ENCODE data around the gene HS6ST3. TPM values are rescaled to one million over a fixed set of nuclear protein-coding genes. Genes with fewer than 3 reads are reported as not detected.

The HS6ST3 gene
- polyA plus RNA-seq, 6 donors from 2014 or later: not detected

GRCh38 chr13:96415831-96416385 lies 326.0 kb downstream of the HS6ST3 start:
- H3K27ac Mint-ChIP-seq: no peak overlapping the region
- no peaks in the 10 kb centered on the region for H3K36me3 Mint-ChIP-seq
- DNase-seq (no peak), ATAC-seq (ENCODE audit: low read depth in 2 of 2) (no peak)
- H3K4me1 Mint-ChIP-seq: no peaks in the 10 kb centered on the region
- peaks cover 0 to 12% (median 7%) of the 10 kb centered on the region in 7 donors for H3K9me3 Mint-ChIP-seq
- H3K27me3 Mint-ChIP-seq: no peaks in the 10 kb centered on the region
- no peak overlapping the region for H3K4me3 Mint-ChIP-seq

GRCh38 chr13:96417939-96418685 lies 328.2 kb downstream of the HS6ST3 start:
- Mint-ChIP-seq H3K9me3 (peaks cover 0 to 7% (median 2%) of the 10 kb centered on the region in 7 donors), H3K27me3 (no peaks in the 10 kb centered on the region), H3K4me3 (no peak overlapping the region), H3K36me3 (no peaks in the 10 kb centered on the region), H3K27ac (no peak overlapping the region), H3K4me1 (no peaks in the 10 kb centered on the region)
- ATAC-seq (ENCODE audit: low read depth in 2 of 2) (no peak), DNase-seq (no peak)

GRCh38 chr13:96421314-96421713 lies 331.4 kb downstream of the HS6ST3 start:
- ATAC-seq (ENCODE audit: low read depth in 2 of 2) (no peak), DNase-seq (no peak)
- no peaks in the 10 kb centered on the region for H3K36me3 Mint-ChIP-seq
- H3K4me1 Mint-ChIP-seq: no peaks in the 10 kb centered on the region
- no peaks in the 10 kb centered on the region for H3K27me3 Mint-ChIP-seq
- H3K9me3 Mint-ChIP-seq: peaks cover 0 to 11% (median 5%) of the 10 kb centered on the region in 7 donors
- no peak overlapping the region for H3K27ac Mint-ChIP-seq
- no peak overlapping the region for H3K4me3 Mint-ChIP-seq

GRCh38 chr13:96422002-96422401 lies 332.1 kb downstream of the HS6ST3 start:
- no peak overlapping the region for H3K27ac Mint-ChIP-seq

GRCh38 chr13:96426167-96426566 lies 336.3 kb downstream of the HS6ST3 start:
- no peak overlapping the region for H3K4me3 Mint-ChIP-seq
- DNase-seq: no peak
- no peaks in the 10 kb centered on the region for H3K27me3 Mint-ChIP-seq
- peaks cover 0 to 24% (median 5%) of the 10 kb centered on the region in 7 donors for H3K9me3 Mint-ChIP-seq
- no peaks in the 10 kb centered on the region for H3K4me1 Mint-ChIP-seq
- no peaks in the 10 kb centered on the region for H3K36me3 Mint-ChIP-seq
- no peak overlapping the region for H3K27ac Mint-ChIP-seq
- ATAC-seq (ENCODE audit: low read depth in 2 of 2): no peak

More at GRCh38 chr13:96422002-96422401, 332.1 kb downstream of the HS6ST3 start:
- peaks cover 0 to 11% (median 5%) of the 10 kb centered on the region in 7 donors for H3K9me3 Mint-ChIP-seq
- DNase-seq (no peak), ATAC-seq (ENCODE audit: low read depth in 2 of 2) (no peak)
- no peak overlapping the region for H3K4me3 Mint-ChIP-seq
- H3K36me3 Mint-ChIP-seq: no peaks in the 10 kb centered on the region
- no peaks in the 10 kb centered on the region for H3K4me1 Mint-ChIP-seq
- H3K27me3 Mint-ChIP-seq: no peaks in the 10 kb centered on the region

- no peaks in the 10 kb centered on the region for H3K36me3 Mint-ChIP-seq
- no peak overlapping the region for H3K4me3 Mint-ChIP-seq
- no peaks in the 10 kb centered on the region for H3K27me3 Mint-ChIP-seq
- DNase-seq (no peak), ATAC-seq (ENCODE audit: low read depth in 2 of 2) (no peak)
- H3K27ac Mint-ChIP-seq: no peak overlapping the region
- H3K9me3 Mint-ChIP-seq: peaks cover 0 to 24% (median 9%) of the 10 kb centered on the region in 7 donors
- H3K4me1 Mint-ChIP-seq: no peaks in the 10 kb centered on the region
Observed at GRCh38 chr13:96428911-96429310, 339.0 kb downstream of the HS6ST3 start.

- Mint-ChIP-seq H3K4me1 (no peaks in the 10 kb centered on the region), H3K4me3 (no peak overlapping the region), H3K27ac (no peak overlapping the region), H3K36me3 (no peaks in the 10 kb centered on the region), H3K9me3 (peaks cover 0 to 27% (median 11%) of the 10 kb centered on the region in 7 donors), H3K27me3 (no peaks in the 10 kb centered on the region)
- no peak for ATAC-seq (ENCODE audit: low read depth in 2 of 2)
- no peak for DNase-seq
Observed at GRCh38 chr13:96431044-96431581, 341.2 kb downstream of the HS6ST3 start.

- H3K27ac Mint-ChIP-seq: no peak overlapping the region
- H3K27me3 Mint-ChIP-seq: no peaks in the 10 kb centered on the region
- no peak overlapping the region for H3K4me3 Mint-ChIP-seq
- peaks cover 5 to 20% (median 7%) of the 10 kb centered on the region in 7 donors for H3K9me3 Mint-ChIP-seq
- DNase-seq (no peak), ATAC-seq (ENCODE audit: low read depth in 2 of 2) (no peak)
- no peaks in the 10 kb centered on the region for H3K4me1 Mint-ChIP-seq
- H3K36me3 Mint-ChIP-seq: no peaks in the 10 kb centered on the region
Observed at GRCh38 chr13:96444676-96445075, 354.8 kb downstream of the HS6ST3 start.

- Mint-ChIP-seq H3K36me3 (no peaks in the 10 kb centered on the region), H3K4me1 (no peaks in the 10 kb centered on the region), H3K4me3 (no peak overlapping the region), H3K27ac (no peak overlapping the region), H3K27me3 (no peaks in the 10 kb centered on the region), H3K9me3 (peaks cover 0 to 12% (median 2%) of the 10 kb centered on the region in 7 donors)
- no peak for DNase-seq
- ATAC-seq (ENCODE audit: low read depth in 2 of 2): no peak
Observed at GRCh38 chr13:96449920-96450319, 360.0 kb downstream of the HS6ST3 start.

GRCh38 chr13:96450326-96451020 lies 360.6 kb downstream of the HS6ST3 start:
- Mint-ChIP-seq H3K4me1 (no peaks in the 10 kb centered on the region), H3K4me3 (no peak overlapping the region), H3K36me3 (no peaks in the 10 kb centered on the region), H3K27ac (no peak overlapping the region), H3K9me3 (peaks cover 0 to 12% (median 2%) of the 10 kb centered on the region in 7 donors), H3K27me3 (no peaks in the 10 kb centered on the region)
- DNase-seq (no peak), ATAC-seq (ENCODE audit: low read depth in 2 of 2) (no peak)

- DNase-seq: no peak
- Mint-ChIP-seq H3K4me3 (no peak overlapping the region), H3K36me3 (no peaks in the 10 kb centered on the region), H3K9me3 (peaks cover 0 to 7% (median 0%) of the 10 kb centered on the region in 7 donors), H3K27me3 (no peaks in the 10 kb centered on the region), H3K4me1 (no peaks in the 10 kb centered on the region), H3K27ac (no peak overlapping the region)
- no peak for ATAC-seq (ENCODE audit: low read depth in 2 of 2)
Observed at GRCh38 chr13:96454466-96454865, 364.6 kb downstream of the HS6ST3 start.

GRCh38 chr13:96460609-96461008 lies 370.7 kb downstream of the HS6ST3 start:
- Mint-ChIP-seq H3K4me3 (no peak overlapping the region), H3K36me3 (no peaks in the 10 kb centered on the region), H3K27me3 (no peaks in the 10 kb centered on the region), H3K4me1 (no peaks in the 10 kb centered on the region), H3K27ac (no peak overlapping the region), H3K9me3 (peaks cover 2 to 7% (median 5%) of the 10 kb centered on the region in 7 donors)
- no peak for ATAC-seq (ENCODE audit: low read depth in 2 of 2)
- DNase-seq: no peak

- no peak for ATAC-seq (ENCODE audit: low read depth in 2 of 2)
- Mint-ChIP-seq H3K27me3 (no peaks in the 10 kb centered on the region), H3K9me3 (peaks cover 0 to 14% (median 7%) of the 10 kb centered on the region in 7 donors), H3K4me3 (no peak overlapping the region), H3K27ac (no peak overlapping the region), H3K36me3 (no peaks in the 10 kb centered on the region), H3K4me1 (no peaks in the 10 kb centered on the region)
- DNase-seq: no peak
Observed at GRCh38 chr13:96473526-96474180, 383.7 kb downstream of the HS6ST3 start.
